HFF-Myc (cell line): ENCODE measurements around the gene FLT3LG.
A peak's percentile ranks its signal among the peaks of the same experiment; 100 is the strongest.

ENCODE experiments used
- DNase-seq: peaks from one replicate; pipeline ENCODE4 v3.0.0-alpha.2; 2011; ENCODE audit warnings: low read depth; ENCODE audit errors: extremely low read depth
- H3K4me3 ChIP-seq: replicated peaks from 2 replicates; pipeline ENCODE4 v1.5.1; 2011; ENCODE audit warnings: low read depth, mild to moderate bottlenecking, control low read depth, low read length
- TF ChIP-seq, protein P1 (sequence below): IDR thresholded peaks from 2 replicates; pipeline ENCODE4 v1.5.1; 2012; ENCODE audit warnings: mild to moderate bottlenecking, low read depth, low read length, control low read depth; ENCODE audit errors: missing control alignments

Gene FLT3LG

DNA sequence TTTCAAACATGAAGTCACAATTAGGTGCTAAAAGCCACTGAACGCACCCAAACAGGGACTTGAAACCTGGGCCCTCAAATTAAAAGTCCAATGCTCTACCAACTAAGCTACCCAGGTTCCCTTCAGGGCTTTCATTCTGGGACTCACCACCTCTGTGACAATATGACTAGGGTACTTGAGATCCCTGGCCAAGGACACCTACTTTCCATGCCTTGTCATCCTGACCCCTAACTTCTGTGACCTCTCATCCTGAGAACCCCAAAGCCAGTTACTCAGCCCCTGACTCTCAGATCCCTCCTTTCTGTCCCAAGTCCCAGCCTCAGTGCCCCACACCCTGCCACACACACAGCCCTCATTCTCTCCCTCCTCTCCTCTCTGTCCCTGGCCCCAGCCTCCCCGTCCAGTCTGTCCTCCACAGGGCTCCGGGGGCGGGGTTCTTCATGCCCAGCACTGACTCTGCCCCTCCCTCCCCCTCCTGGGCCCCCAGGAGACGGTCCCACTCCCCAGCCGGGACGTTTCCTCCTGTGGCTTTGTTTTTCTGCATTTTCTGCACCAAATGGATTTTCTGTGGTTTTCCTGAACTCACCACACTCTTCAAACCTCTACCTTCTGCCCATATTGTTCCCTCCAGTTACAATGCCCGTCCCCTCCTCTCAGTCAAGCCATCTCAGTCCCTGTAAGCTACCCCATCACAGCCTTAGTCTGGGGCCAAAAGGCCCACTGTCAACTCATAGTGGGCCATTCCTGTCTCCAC, 60.8 kb downstream of the FLT3LG start:
- TF ChIP-seq, protein P1, sequence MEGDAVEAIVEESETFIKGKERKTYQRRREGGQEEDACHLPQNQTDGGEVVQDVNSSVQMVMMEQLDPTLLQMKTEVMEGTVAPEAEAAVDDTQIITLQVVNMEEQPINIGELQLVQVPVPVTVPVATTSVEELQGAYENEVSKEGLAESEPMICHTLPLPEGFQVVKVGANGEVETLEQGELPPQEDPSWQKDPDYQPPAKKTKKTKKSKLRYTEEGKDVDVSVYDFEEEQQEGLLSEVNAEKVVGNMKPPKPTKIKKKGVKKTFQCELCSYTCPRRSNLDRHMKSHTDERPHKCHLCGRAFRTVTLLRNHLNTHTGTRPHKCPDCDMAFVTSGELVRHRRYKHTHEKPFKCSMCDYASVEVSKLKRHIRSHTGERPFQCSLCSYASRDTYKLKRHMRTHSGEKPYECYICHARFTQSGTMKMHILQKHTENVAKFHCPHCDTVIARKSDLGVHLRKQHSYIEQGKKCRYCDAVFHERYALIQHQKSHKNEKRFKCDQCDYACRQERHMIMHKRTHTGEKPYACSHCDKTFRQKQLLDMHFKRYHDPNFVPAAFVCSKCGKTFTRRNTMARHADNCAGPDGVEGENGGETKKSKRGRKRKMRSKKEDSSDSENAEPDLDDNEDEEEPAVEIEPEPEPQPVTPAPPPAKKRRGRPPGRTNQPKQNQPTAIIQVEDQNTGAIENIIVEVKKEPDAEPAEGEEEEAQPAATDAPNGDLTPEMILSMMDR: no peak
- DNase-seq: no peak
- peak overlapping the region; percentile 42; the same call in 1 of the 2 replicates for H3K4me3 ChIP-seq
